ENCODE results near the gene THBS1. TPM values are rescaled to one million over a fixed set of nuclear protein-coding genes. Genes with fewer than 3 reads are reported as not detected.

Gene THBS1
- total RNA-seq, 2 experiments from 2014 or later, result 9.5 to 10.5 TPM

DNA sequence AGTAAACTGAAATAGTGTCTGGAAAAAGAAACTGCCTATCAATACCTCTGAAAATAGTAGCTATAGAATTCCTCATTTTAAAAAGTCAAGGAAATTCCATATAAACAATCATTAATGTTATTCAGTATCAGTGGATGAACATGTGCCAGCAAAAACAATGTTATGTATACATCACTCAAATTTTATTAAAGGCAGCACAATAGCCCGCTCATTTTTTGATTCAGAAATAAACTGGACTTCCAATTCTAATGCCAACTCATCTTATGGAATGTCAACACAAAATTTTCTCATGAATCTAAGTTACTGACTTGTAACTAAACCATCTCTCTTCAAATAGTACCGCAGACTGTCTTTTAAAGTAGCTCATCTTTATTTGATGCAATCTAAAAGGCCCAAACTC lies 19.0 kb downstream of the THBS1 start:
- TF ChIP-seq, protein P1, sequence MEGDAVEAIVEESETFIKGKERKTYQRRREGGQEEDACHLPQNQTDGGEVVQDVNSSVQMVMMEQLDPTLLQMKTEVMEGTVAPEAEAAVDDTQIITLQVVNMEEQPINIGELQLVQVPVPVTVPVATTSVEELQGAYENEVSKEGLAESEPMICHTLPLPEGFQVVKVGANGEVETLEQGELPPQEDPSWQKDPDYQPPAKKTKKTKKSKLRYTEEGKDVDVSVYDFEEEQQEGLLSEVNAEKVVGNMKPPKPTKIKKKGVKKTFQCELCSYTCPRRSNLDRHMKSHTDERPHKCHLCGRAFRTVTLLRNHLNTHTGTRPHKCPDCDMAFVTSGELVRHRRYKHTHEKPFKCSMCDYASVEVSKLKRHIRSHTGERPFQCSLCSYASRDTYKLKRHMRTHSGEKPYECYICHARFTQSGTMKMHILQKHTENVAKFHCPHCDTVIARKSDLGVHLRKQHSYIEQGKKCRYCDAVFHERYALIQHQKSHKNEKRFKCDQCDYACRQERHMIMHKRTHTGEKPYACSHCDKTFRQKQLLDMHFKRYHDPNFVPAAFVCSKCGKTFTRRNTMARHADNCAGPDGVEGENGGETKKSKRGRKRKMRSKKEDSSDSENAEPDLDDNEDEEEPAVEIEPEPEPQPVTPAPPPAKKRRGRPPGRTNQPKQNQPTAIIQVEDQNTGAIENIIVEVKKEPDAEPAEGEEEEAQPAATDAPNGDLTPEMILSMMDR (IDR thresholded peaks at IDR 0.05), result no peak
- no peaks in the 10 kb centered on the region for H3K36me3 Mint-ChIP-seq (ENCODE audit: low read depth)
- H3K9me3 Mint-ChIP-seq, result no peaks in the 10 kb centered on the region
- Histone ChIP-seq H3K4me3 (ENCODE audit: low read length) (no peak overlapping the region), H3K4me1 (ENCODE audit: insufficient read depth, low read length) (no peaks in the 10 kb centered on the region), H3K27ac (ENCODE audit: low read depth in 1 of 2, low read length in 2 of 2) (no peak overlapping the region), H3K27me3 (ENCODE audit: control insufficient read depth in 1 of 2, insufficient read depth in 2 of 2, low read length in 2 of 2) (no peaks in the 10 kb centered on the region), H3K36me3 (ENCODE audit: insufficient read depth, low read length) (no peaks in the 10 kb centered on the region), H3K9me3 (ENCODE audit: control insufficient read depth in 1 of 2, insufficient read depth in 1 of 2, low read length in 2 of 2) (peaks cover 0 to 6% of the 10 kb centered on the region in 2 experiments)
- ChIA-PET POLR2A (interaction anchor here (0.7 kb wide), 1 partner anchor 463 kb away, joined by 3 read pairs; no protein-coding TSS in a partner anchor), CTCF (no interaction called here)
- H3K27ac Mint-ChIP-seq, result no peak overlapping the region
- no peaks in the 10 kb centered on the region for H3K4me1 Mint-ChIP-seq (ENCODE audit: low read depth)
- DNase-seq (no peak), ATAC-seq (ENCODE audit: poor library complexity) (no peak)
- H3K4me3 Mint-ChIP-seq, result no peak overlapping the region
- no peaks in the 10 kb centered on the region for H3K27me3 Mint-ChIP-seq
- intact Hi-C loops (cut with DNase I, micrococcal nuclease), result no loop called here

DNA sequence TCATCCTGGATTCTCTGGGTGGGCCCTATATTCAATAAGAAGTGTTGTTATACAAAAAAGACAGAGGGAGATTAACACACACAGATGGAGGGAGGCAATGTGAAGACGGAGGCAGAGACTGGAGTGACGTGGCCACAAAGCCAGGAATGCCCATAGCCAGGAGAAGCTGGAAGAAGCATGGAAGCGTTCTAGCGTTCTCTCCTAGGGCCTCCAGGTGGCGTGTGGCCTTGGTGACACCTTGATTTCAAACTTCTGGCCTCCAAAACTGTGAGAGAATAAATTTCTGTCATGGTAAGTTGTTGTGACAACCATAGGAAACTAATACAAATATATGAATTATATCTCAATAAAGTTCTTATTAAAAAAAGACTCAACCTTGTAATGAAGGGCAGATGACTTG lies 21.3 kb downstream of the THBS1 start:
- Mint-ChIP-seq H3K4me1 (ENCODE audit: low read depth) (no peaks in the 10 kb centered on the region), H3K36me3 (ENCODE audit: low read depth) (no peaks in the 10 kb centered on the region), H3K27me3 (peaks cover 4% of the 10 kb centered on the region), H3K9me3 (no peaks in the 10 kb centered on the region), H3K4me3 (no peak overlapping the region), H3K27ac (no peak overlapping the region)
- POLR2A ChIA-PET, result no interaction called here
- no peaks in the 10 kb centered on the region for H3K27me3 ChIP-seq (ENCODE audit: control insufficient read depth in 1 of 2, insufficient read depth in 2 of 2, low read length in 2 of 2)
- CTCF ChIA-PET, result no interaction called here
- no peaks in the 10 kb centered on the region for H3K36me3 ChIP-seq (ENCODE audit: insufficient read depth, low read length)
- no peak overlapping the region for H3K27ac ChIP-seq (ENCODE audit: low read depth in 1 of 2, low read length in 2 of 2)
- intact Hi-C loops (cut with DNase I, micrococcal nuclease), result no loop called here
- H3K4me3 ChIP-seq (ENCODE audit: low read length), result no peak overlapping the region
- no peaks in the 10 kb centered on the region for H3K9me3 ChIP-seq (ENCODE audit: control insufficient read depth in 1 of 2, insufficient read depth in 1 of 2, low read length in 2 of 2)
- DNase-seq (no peak), ATAC-seq (ENCODE audit: poor library complexity) (no peak)
- H3K4me1 ChIP-seq (ENCODE audit: insufficient read depth, low read length), result no peaks in the 10 kb centered on the region
- TF ChIP-seq, protein P1 (IDR thresholded peaks at IDR 0.05), result no peak

DNA sequence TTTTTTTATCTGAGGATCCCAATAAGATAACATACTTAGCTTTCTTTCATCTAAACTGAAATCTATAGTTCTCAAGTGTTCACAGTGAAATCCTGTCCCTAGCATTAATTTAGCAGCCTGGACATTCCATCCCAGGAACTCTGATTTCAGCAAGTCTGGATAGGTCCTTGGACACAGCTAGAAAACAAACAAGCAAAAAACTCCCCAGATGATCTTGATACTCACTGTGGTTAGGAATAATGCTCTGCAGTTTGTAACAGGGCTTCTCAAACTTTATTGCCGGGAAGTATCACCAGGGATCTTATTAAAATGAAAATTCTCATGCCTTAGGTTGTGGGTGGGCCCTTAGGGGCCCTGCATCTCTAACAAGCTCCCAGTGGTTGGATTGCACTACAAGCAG lies 24.3 kb downstream of the THBS1 start:
- no peak overlapping the region for H3K27ac Mint-ChIP-seq
- no peak overlapping the region for H3K4me3 Mint-ChIP-seq
- Histone ChIP-seq H3K4me1 (ENCODE audit: insufficient read depth, low read length) (no peaks in the 10 kb centered on the region), H3K9me3 (ENCODE audit: control insufficient read depth in 1 of 2, insufficient read depth in 1 of 2, low read length in 2 of 2) (peaks cover 6 to 11% of the 10 kb centered on the region in 2 experiments), H3K27me3 (ENCODE audit: control insufficient read depth in 1 of 2, insufficient read depth in 2 of 2, low read length in 2 of 2) (no peaks in the 10 kb centered on the region), H3K4me3 (ENCODE audit: low read length) (no peak overlapping the region), H3K36me3 (ENCODE audit: insufficient read depth, low read length) (no peaks in the 10 kb centered on the region), H3K27ac (ENCODE audit: low read depth in 1 of 2, low read length in 2 of 2) (no peak overlapping the region)
- H3K36me3 Mint-ChIP-seq (ENCODE audit: low read depth), result no peaks in the 10 kb centered on the region
- TF ChIP-seq, protein P1 (IDR thresholded peaks at IDR 0.05), result no peak
- H3K27me3 Mint-ChIP-seq, result peaks cover 4% of the 10 kb centered on the region
- ChIA-PET POLR2A (no interaction called here), CTCF (no interaction called here)
- H3K9me3 Mint-ChIP-seq, result no peaks in the 10 kb centered on the region
- intact Hi-C loops (cut with DNase I, micrococcal nuclease), result no loop called here
- DNase-seq (no peak), ATAC-seq (ENCODE audit: poor library complexity) (no peak)
- no peaks in the 10 kb centered on the region for H3K4me1 Mint-ChIP-seq (ENCODE audit: low read depth)

Measured in CD4-positive, alpha-beta T cell (primary cell).